ENCODE measurements around the gene ARFGEF2.
"Not testable (repeated sequence)": the region's sequence is repeated elsewhere in the genome, so short reads cannot be mapped to it uniquely, and the experiment has no call there.

ARFGEF2 gene

DNA sequence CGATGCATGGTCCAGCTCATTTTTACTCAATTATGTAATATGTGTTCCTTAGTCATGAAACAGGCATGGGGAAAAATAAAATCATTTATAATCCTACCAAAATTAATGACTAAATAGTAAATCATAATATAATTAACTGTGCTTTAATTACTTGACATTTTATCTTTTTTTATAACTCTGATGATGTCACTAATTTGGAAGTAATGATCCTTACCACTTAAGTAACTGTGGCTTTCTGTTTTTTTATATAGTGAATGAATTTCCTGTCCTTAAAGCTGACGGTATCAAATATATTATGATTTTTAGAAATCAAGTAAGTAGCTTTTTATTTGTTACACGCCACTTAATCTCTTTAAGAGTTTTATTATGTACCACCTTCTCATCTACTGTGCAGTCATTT is 156.8 kb downstream of the ARFGEF2 start:
- DNase-seq (ENCODE audit: low read depth) = no peak

DNA sequence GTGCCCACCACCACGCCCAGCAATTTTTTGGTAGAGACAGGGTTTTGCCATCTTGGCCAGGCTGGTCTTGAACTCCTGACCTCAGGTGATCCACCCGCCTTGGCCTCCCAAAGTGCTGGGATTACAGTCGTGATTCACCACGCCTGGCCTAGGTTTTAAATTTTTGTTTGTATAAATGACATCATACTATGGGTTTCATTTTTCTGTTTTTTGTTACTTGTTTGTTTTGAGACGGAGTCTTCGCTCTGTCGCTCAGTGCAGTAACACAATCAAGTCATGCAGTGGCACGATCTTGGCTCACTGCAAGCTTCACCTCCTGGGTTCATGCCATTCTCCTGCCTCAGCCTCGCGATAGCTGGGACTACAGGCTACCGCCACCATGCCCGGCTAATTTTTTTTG is 160.8 kb downstream of the ARFGEF2 start:
- not testable (repeated sequence) for DNase-seq (ENCODE audit: low read depth)

All from activated T-cell treated with anti-CD3 and anti-CD28 coated beads for 24 hours (primary cell).